HepG2 (cell line): ENCODE data around the gene MSANTD1. TPM values are rescaled to one million over a fixed set of nuclear protein-coding genes. Genes with fewer than 3 reads are reported as not detected.
A peak's percentile ranks its signal among the peaks of the same experiment; 100 is the strongest.

Experiments used
- DNMT3B ChIP-seq: conservative IDR thresholded peaks from 2 replicates; pipeline ENCODE4 v1.6.1; 2016; ENCODE audit warnings: missing biosample characterization, control low read depth
- DPF2 ChIP-seq: sonication (generic); formaldehyde crosslinking; IDR thresholded peaks from 2 replicates; pipeline ENCODE4 v1.4.0; 2020; ENCODE audit warnings: mild to moderate bottlenecking, low read depth, missing genetic modification reagents, borderline replicate concordance
- E2F5 ChIP-seq: sonication (generic); formaldehyde crosslinking; conservative IDR thresholded peaks from 2 replicates; pipeline ENCODE4 v1.4.0; 2020; ENCODE audit warnings: missing genetic modification reagents
- FOXP4 ChIP-seq: sonication (generic); formaldehyde crosslinking; IDR thresholded peaks from 2 replicates; pipeline ENCODE4 v1.4.0; 2020; ENCODE audit warnings: missing genetic modification reagents
- HMGXB4 ChIP-seq, 2 experiments: sonication (generic) in 1 of 2; formaldehyde crosslinking in 1 of 2; IDR thresholded peaks; 2 replicates each; pipeline versions ENCODE4 v1.4.0 to v1.6.1; 2018 to 2020; ENCODE audit warnings: missing genetic modification reagents in 2 of 2, borderline replicate concordance in 1 of 2, low read depth in 1 of 2, mild to moderate bottlenecking in 1 of 2, missing biosample characterization in 1 of 2
- KDM3A ChIP-seq: IDR thresholded peaks from 2 replicates; pipeline ENCODE4 v1.6.1; 2018; ENCODE audit warnings: low read depth, missing compliant biosample characterization
- RARG ChIP-seq: sonication (generic); formaldehyde crosslinking; IDR thresholded peaks from 2 replicates; pipeline ENCODE4 v1.4.0; 2020; ENCODE audit warnings: low read depth, mild to moderate bottlenecking, missing genetic modification reagents
- SAFB2 ChIP-seq: sonication (generic); formaldehyde crosslinking; IDR thresholded peaks from 2 replicates; pipeline ENCODE4 v1.5.1; 2020; ENCODE audit warnings: missing genetic modification reagents, low read depth, mild to moderate bottlenecking, borderline replicate concordance
- SMARCE1 ChIP-seq: fragments of 450-650 bp; IDR thresholded peaks from 2 replicates; pipeline ENCODE4 v1.6.1; 2017; ENCODE audit warnings: borderline replicate concordance
- SP140L ChIP-seq: sonication (generic); formaldehyde crosslinking; IDR thresholded peaks from 2 replicates; pipeline ENCODE4 v1.4.0; 2020; ENCODE audit warnings: missing genetic modification reagents, borderline replicate concordance
- TFAP4 ChIP-seq: sonication (generic); IDR thresholded peaks from 2 replicates; pipeline ENCODE4 v1.6.1; 2016; ENCODE audit warnings: low read depth, borderline replicate concordance
- THYN1 ChIP-seq: sonication (generic); formaldehyde crosslinking; IDR thresholded peaks from 2 replicates; pipeline ENCODE4 v1.8.1; 2023; ENCODE audit warnings: low read depth, mild to moderate bottlenecking, moderate library complexity, missing genetic modification reagents, borderline replicate concordance
- ZBTB4 ChIP-seq: sonication (generic); formaldehyde crosslinking; IDR thresholded peaks from 2 replicates; pipeline ENCODE4 v1.4.0; 2020; ENCODE audit warnings: missing genetic modification reagents, mild to moderate bottlenecking, borderline replicate concordance
- ZBTB7A ChIP-seq: sonication (generic); formaldehyde crosslinking; IDR thresholded peaks from 2 replicates; pipeline ENCODE4 v1.8.0; 2022; ENCODE audit warnings: mild to moderate bottlenecking, missing genetic modification reagents
- ZFP90 ChIP-seq: sonication (generic); formaldehyde crosslinking; IDR thresholded peaks from 2 replicates; pipeline ENCODE4 v1.8.0; 2022; ENCODE audit warnings: missing genetic modification reagents, mild to moderate bottlenecking, inconsistent platforms, borderline replicate concordance
- ZNF33B ChIP-seq: sonication (generic); formaldehyde crosslinking; IDR thresholded peaks from 2 replicates; pipeline ENCODE4 v1.5.1; 2020; ENCODE audit warnings: mild to moderate bottlenecking, missing genetic modification reagents
- ZNF431 ChIP-seq: sonication (generic); formaldehyde crosslinking; IDR thresholded peaks from 2 replicates; pipeline ENCODE4 v1.9.0; 2022; ENCODE audit warnings: missing genetic modification reagents, low read depth, mild to moderate bottlenecking, borderline replicate concordance
- ZNF558 ChIP-seq: sonication (generic); formaldehyde crosslinking; IDR thresholded peaks from 2 replicates; pipeline ENCODE4 v1.9.0; 2022; ENCODE audit warnings: mild to moderate bottlenecking, missing genetic modification reagents, borderline replicate concordance
- ZNF562 ChIP-seq: sonication (generic); formaldehyde crosslinking; IDR thresholded peaks from 2 replicates; pipeline ENCODE4 v1.8.0; 2022; ENCODE audit warnings: missing genetic modification reagents, borderline replicate concordance
- ZNF567 ChIP-seq: sonication (generic); formaldehyde crosslinking; IDR thresholded peaks from 2 replicates; pipeline ENCODE4 v1.8.1; 2023; ENCODE audit warnings: mild to moderate bottlenecking, missing genetic modification reagents, borderline replicate concordance
- ZNF792 ChIP-seq: IDR thresholded peaks from 2 replicates; pipeline ENCODE4 v1.6.1; 2016
- polyA plus RNA-seq, 8 experiments: library from polyadenylated mRNA; depleted of rRNA in 3 of 8; stranded (reverse) in 7 of 8; unstranded in 1 of 8; fragments of >200 nt; fragmentation: Illumina TruSeq in 4 of 8; extraction: Trizol in 4 of 8; gene quantifications; 2 replicates each; pipeline versions ENCODE4 v1.2.1 to v1.2.3, GENCODE V29; 2011 to 2016; ENCODE audit warnings: low read depth in 4 of 8, missing spikeins in 1 of 8, mixed read lengths in 1 of 8; ENCODE audit not compliant: insufficient read depth in 1 of 8
- total RNA-seq, 5 experiments: library from RNA; depleted of rRNA; stranded (reverse); fragments of >200 nt; fragmentation: Illumina TruSeq; extraction: Trizol; gene quantifications; 2 replicates each; pipeline ENCODE4 v1.2.3, GENCODE V29; 2016; ENCODE audit warnings: low read depth in 1 of 5

Gene MSANTD1
- total and polyA plus RNA-seq, 2 of the 13 experiments (the other 11 are each of a cell fraction or from before 2014, with no cell fraction given): 0.22 to 0.40 TPM

GRCh38 chr4:3291969-3292570 is 43.1 kb downstream of the MSANTD1 start (continued):
- TF ChIP-seq TFAP4 (no peak), ZBTB7A (CRISPR knock-in tag) (no peak), ZNF792 (CRISPR knock-in tag) (no peak), HMGXB4 (CRISPR knock-in tag; IDR thresholded peaks at IDR 0.05; ENCODE audit: borderline replicate concordance in 1 of 2, low read depth in 1 of 2) (peak; percentile 65 to 72; a peak in 2 of 4 replicates), ZNF562 (CRISPR knock-in tag) (no peak), THYN1 (CRISPR knock-in tag) (no peak), E2F5 (CRISPR knock-in tag) (no peak), RARG (CRISPR knock-in tag) (no peak), DNMT3B (CRISPR knock-in tag) (no peak), ZBTB4 (no peak), ZFP90 (no peak), FOXP4 (no peak), SP140L (CRISPR knock-in tag) (no peak), KDM3A (CRISPR knock-in tag) (no peak), SAFB2 (CRISPR knock-in tag) (no peak), SMARCE1 (no peak), ZNF431 (CRISPR knock-in tag) (no peak), ZNF567 (CRISPR knock-in tag) (no peak), DPF2 (CRISPR knock-in tag) (no peak), ZNF33B (CRISPR knock-in tag) (0 out of 2 replicates have a peak, but pooled peaks have one; percentile 15), ZNF558 (CRISPR knock-in tag) (no peak)
